ENCODE measurements around the gene MMP11. TPM values are rescaled to one million over a fixed set of nuclear protein-coding genes. Genes with fewer than 3 reads are reported as not detected.

MMP11 gene
- total and polyA plus RNA-seq, 2 of the 13 experiments (the other 11 are each of a cell fraction or from before 2014, with no cell fraction given) = 8.9 to 28.6 TPM

GRCh38 chr22:23764899-23765881 lies 7.5 kb upstream of the MMP11 start (continued):
- 0 out of 2 replicates have a peak, but pooled peaks have one; percentile 67 for TF ChIP-seq SSRP1 (CRISPR knock-in tag; IDR thresholded peaks at IDR 0.05)
- TF ChIP-seq, protein P1, sequence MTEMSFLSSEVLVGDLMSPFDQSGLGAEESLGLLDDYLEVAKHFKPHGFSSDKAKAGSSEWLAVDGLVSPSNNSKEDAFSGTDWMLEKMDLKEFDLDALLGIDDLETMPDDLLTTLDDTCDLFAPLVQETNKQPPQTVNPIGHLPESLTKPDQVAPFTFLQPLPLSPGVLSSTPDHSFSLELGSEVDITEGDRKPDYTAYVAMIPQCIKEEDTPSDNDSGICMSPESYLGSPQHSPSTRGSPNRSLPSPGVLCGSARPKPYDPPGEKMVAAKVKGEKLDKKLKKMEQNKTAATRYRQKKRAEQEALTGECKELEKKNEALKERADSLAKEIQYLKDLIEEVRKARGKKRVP (CRISPR knock-in tag; IDR thresholded peaks at IDR 0.05) = peak; percentile 53 to 100; a peak in 3 of 4 replicates
- no peak for TF ChIP-seq HDAC2 (CRISPR knock-in tag; IDR thresholded peaks at IDR 0.05)
- TF ChIP-seq SNAI1 (CRISPR knock-in tag; IDR thresholded peaks at IDR 0.05; ENCODE audit: borderline replicate concordance) = no peak
- TF ChIP-seq KLF9 (CRISPR knock-in tag; IDR thresholded peaks at IDR 0.05; ENCODE audit: low read depth) = no peak
- no peak for TF ChIP-seq BRD4 (CRISPR knock-in tag; IDR thresholded peaks at IDR 0.05)
- no peak for TF ChIP-seq HOXA5 (CRISPR knock-in tag; IDR thresholded peaks at IDR 0.05)
- TF ChIP-seq NR2F1 (CRISPR knock-in tag; IDR thresholded peaks at IDR 0.05) = peak; percentile 83 to 92
- peak; percentile 30; the same call in 1 of the 2 replicates for TF ChIP-seq BCL6 (CRISPR knock-in tag; IDR thresholded peaks at IDR 0.05)
- TF ChIP-seq FOSL2 (CRISPR knock-in tag; IDR thresholded peaks at IDR 0.05) = peak; percentile 42; the same call in 1 of the 2 replicates
- TF ChIP-seq KDM2A (CRISPR knock-in tag; IDR thresholded peaks at IDR 0.05; ENCODE audit: borderline replicate concordance, low read depth) = no peak
- TF ChIP-seq POLR2A (IDR thresholded peaks at IDR 0.05; ENCODE audit: insufficient read depth in 1 of 2, low read depth in 2 of 2, low read length in 2 of 2) = peak in 1 of 2 experiments; percentile 36; a peak in 3 of 4 replicates
- no peak for TF ChIP-seq MYNN (CRISPR knock-in tag; IDR thresholded peaks at IDR 0.05; ENCODE audit: low read depth)
- no peak for TF ChIP-seq HOXA3 (CRISPR knock-in tag; IDR thresholded peaks at IDR 0.05)
- no peak for TF ChIP-seq FOXA1 (IDR thresholded peaks at IDR 0.05)
- peak; percentile 49 for TF ChIP-seq FOXA1 (CRISPR knock-in tag; IDR thresholded peaks at IDR 0.05)
- no peak for TF ChIP-seq ZNF781 (CRISPR knock-in tag; IDR thresholded peaks at IDR 0.05; ENCODE audit: borderline replicate concordance, not compliant biosample characterization)
- no peak for TF ChIP-seq ZNF383 (CRISPR knock-in tag; IDR thresholded peaks at IDR 0.05; ENCODE audit: borderline replicate concordance)
- TF ChIP-seq TFAP4 (IDR thresholded peaks at IDR 0.05; ENCODE audit: borderline replicate concordance, low read depth) = peak; percentile 61; the same call in 1 of the 2 replicates
